CD4-positive, alpha-beta T cell treated with Interleukin-1 beta for 1 hour (primary cell): ENCODE results near the gene PARD3B.

Experiments used
- DNase-seq, 2 donors: peaks; one replicate each; pipeline ENCODE4 v3.0.0-alpha.2; 2020 to 2022

PARD3B gene

DNA sequence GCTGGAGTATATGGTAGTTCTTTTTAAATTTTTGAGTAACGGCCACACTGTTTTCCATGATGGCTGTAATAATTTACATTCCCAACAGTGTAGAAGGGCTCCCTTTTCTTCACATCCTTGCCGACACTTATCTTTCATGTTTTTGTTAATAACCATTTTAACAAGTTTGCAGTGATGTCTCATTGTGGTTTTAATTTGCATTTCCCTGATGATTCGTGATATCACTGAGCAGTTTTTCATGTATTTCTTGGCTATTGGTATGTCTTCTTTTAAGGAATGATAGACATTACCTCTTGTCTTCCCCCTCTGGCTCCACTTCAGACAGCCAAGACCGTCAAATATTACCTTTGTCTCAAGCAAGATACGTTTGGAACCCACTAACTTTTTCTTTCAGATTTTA lies 765.9 kb downstream of the PARD3B start:
- DNase-seq: no peak

DNA sequence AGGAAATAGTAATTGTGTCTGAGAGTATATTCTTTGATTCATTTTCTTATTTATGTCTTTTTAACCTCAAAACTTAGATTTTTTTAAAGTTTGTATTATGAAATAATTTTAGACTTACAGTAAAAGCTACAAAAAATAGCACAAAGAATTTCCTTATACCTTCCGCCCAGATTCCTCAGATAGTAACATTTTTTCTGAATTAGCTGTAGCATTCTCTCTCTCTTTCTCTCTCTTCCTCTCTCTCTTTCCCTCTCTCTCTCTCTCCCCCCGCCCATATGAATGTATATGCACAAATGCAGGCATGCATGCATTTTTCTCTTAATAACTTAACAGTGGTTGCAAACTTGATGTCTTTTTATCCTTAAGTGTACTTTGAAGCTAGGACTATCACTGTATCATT lies 776.0 kb downstream of the PARD3B start:
- DNase-seq: no peak

GRCh38 chr2:205323929-205324328 lies 778.7 kb downstream of the PARD3B start:
- DNase-seq: no peak

- no peak for DNase-seq
These were observed 779.1 kb downstream of the PARD3B start for GRCh38 chr2:205324355-205324754.

- no peak for DNase-seq
These were observed 788.1 kb downstream of the PARD3B start for GRCh38 chr2:205333351-205333750.

GRCh38 chr2:205337274-205337673 lies 792.0 kb downstream of the PARD3B start:
- no peak for DNase-seq

GRCh38 chr2:205338156-205338555 lies 792.9 kb downstream of the PARD3B start:
- DNase-seq: no peak

DNA sequence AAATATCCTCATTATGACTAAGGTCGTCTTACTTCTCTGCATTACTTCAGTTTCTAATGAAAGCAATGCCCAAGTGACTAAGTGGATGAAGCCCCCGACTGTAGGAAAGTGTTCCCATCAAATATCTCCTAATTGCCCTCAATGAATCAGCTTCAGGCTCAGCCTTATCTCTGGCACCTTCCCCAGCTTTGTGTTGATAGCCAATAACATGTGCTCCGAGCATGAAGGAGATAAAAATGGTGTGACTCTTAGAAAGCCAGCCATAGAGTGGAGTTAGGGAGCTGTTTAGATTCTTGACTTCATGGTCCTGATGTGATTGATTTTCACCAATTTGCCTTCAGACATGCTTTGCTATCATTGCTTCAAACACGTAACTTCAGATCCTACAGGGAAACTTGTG lies 797.8 kb downstream of the PARD3B start:
- no peak for DNase-seq

GRCh38 chr2:205346649-205347048 lies 801.4 kb downstream of the PARD3B start:
- DNase-seq: no peak

- no peak for DNase-seq
These were observed 802.6 kb downstream of the PARD3B start for GRCh38 chr2:205347899-205348298.

- no peak for DNase-seq
These were observed 806.8 kb downstream of the PARD3B start for GRCh38 chr2:205352094-205352493.

GRCh38 chr2:205352593-205352992 lies 807.3 kb downstream of the PARD3B start:
- no peak for DNase-seq

- DNase-seq: no peak
These were observed 812.5 kb downstream of the PARD3B start for GRCh38 chr2:205357732-205358131.

- no peak for DNase-seq
These were observed 813.1 kb downstream of the PARD3B start for GRCh38 chr2:205358351-205358815.

DNA sequence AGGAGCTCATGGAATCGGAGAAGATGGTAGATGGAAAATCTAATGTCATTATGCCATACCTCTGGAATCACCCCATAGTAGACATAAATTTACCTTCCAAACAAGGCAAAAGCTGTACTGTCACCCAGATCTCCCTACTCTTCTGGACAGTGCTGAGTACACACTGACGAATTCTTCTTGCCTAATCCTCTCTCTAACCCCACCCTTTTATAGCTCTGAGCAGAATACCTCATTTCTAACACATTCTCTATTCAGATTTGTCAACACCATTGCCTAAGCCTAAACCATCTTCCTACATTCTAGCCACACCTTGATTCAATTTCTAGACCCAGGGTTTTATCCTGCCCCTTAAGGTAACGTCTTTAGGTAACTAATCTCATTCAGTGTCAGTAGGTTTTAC lies 816.0 kb downstream of the PARD3B start:
- no peak for DNase-seq

DNA sequence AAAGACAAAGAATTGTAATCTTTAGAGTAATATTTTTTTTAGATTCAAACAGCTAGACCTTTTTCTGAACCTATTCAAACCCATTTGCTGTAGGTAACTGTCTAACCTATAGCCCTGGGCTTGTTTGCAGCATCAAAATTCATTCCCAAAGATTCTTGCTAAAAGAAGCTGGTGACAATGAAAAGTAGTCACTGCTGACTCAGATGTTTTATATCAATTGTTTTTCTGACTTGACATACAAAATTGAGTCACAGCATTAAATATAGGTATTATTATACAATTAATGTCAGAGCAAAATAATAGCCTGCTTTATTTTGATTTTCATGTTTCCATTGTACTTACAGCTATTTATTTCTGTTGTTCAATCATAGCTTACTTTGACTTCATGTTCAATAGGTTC lies 816.7 kb downstream of the PARD3B start:
- DNase-seq: no peak

DNA sequence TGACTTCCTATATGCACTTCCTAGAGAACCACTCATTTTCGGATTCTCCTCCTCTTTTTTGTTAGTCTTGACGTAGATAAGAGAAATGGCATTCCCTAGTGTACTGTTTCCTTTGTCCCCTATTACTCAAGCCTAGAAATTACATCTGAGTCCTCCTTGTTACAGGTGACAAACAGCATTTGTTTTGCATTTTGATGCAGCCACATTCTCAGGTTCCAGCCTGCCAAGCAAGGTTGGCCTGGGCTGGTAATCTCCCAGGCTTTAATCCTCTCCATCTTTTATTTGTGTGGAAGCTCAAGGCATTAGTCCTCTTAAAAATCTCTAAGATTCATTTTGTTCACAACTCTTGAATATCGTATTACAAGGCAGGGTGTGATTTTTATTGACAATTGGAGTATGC lies 819.0 kb downstream of the PARD3B start:
- DNase-seq: no peak

GRCh38 chr2:205366336-205367060 lies 821.2 kb downstream of the PARD3B start:
- DNase-seq: no peak

GRCh38 chr2:205367331-205367935 lies 822.2 kb downstream of the PARD3B start:
- DNase-seq: no peak

DNA sequence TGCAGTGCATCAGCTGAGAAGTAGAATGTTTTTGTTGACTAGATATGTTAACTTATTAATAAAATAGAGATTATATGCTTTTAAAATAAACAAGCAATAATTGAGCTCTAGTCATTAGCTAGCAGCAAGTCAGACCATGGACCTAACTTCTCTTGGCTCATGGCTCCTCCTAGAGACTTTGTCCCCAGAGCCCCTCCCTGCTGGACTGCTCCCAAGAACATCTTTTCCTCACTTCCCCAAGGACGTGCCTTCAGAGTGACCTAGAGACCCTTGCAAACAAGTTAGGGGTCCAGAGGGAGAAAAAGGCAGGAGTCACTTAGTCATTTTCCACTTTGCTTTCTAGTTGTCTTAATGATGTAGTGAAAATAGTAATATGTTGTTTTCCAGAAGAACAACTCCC lies 824.5 kb downstream of the PARD3B start:
- DNase-seq: no peak

GRCh38 chr2:205370726-205371125 lies 825.5 kb downstream of the PARD3B start:
- DNase-seq: no peak

DNA sequence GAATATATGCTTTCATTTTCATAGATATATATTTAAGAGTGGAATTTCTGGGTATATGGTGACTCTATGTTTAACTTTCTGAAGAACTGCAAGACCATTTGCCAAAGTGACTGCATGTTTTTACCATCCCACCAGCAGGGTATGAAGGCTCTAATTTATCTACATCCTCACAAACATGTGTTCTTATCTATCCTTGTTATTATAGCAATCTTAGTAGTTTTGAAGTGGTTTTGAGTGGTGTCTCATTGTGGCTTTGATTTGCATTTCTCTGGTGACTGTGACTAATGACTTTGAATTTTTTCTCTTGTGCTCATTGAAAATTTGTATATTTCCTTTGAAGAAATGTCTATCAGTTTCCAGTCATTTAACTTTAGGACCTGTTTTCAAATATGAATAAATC lies 826.9 kb downstream of the PARD3B start:
- DNase-seq: no peak

GRCh38 chr2:205375461-205376448 lies 830.5 kb downstream of the PARD3B start:
- DNase-seq: no peak

DNA sequence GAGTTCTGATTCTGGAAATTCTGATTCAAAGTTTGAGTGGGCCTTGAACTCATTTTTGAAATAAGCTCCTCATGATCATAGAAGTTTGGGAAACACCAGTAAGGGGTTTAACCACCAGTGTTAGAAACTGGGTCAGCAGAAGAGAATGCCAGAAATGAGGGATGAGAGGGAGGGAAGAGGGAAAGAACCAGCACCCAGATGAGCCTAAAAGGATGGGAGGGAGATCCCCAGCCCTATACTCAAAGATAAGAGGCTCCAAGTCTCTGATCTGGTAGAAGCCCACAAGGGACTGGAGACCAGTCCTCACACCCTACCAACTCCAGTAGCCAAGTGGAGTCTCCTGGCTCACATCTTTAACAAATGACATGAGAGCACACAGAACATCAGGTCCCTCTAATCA lies 832.0 kb downstream of the PARD3B start:
- DNase-seq: no peak
